ENCODE results near the gene MYH2. TPM values are rescaled to one million over a fixed set of nuclear protein-coding genes. Genes with fewer than 3 reads are reported as not detected.

The MYH2 gene
- total and polyA plus RNA-seq, 2 donors (not counting 3 experiments of a cell fraction or from before 2014, with no cell fraction given): not detected

DNA sequence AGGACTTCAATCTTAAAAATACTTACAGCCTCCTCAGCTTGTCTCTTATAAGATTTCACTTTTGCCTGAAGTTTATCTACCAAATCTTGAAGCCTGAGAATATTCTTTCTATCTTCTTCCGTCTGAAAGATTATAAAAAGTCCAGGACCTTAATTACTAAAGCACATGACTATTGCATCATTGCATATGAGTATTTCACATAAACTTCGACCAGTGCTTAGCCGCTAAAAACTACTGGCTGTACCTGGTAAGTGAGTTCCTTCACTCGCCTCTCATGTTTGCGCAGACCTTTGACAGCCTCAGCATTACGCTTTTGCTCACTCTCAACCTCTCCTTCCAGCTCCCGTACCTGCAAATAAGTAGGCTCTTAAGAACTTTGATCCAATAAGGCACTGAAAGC lies 26.4 kb downstream of the MYH2 start:
- CTCF ChIA-PET: no interaction called here
- Histone ChIP-seq H3K27me3 (ENCODE audit: control insufficient read depth in 2 of 2, insufficient read depth in 2 of 2, low read length in 2 of 2) (no peaks in the 10 kb centered on the region), H3K4me2 (ENCODE audit: insufficient read depth, low read length) (no peak overlapping the region), H3K79me2 (ENCODE audit: control insufficient read depth, insufficient read depth, low read length) (no peaks in the 10 kb centered on the region), H3K4me3 (replicated peaks in 1 of 3; ENCODE audit: insufficient read depth in 1 of 3, low read depth in 1 of 3, low read length in 3 of 3) (no peak overlapping the region), H4K20me1 (replicated peaks; ENCODE audit: control insufficient read depth, extremely low read depth, insufficient read depth, low read length) (no peaks in the 10 kb centered on the region), H3K9me3 (replicated peaks; ENCODE audit: control insufficient read depth, insufficient read depth, low read length) (no peaks in the 10 kb centered on the region), H2AFZ (ENCODE audit: low read depth, low read length) (no peak overlapping the region), H3K4me1 (ENCODE audit: control insufficient read depth, extremely low read depth, insufficient read depth, low read length) (no peaks in the 10 kb centered on the region), H3K9ac (replicated peaks; ENCODE audit: extremely low read depth, insufficient read depth, low read length) (no peak overlapping the region), H3K9me1 (replicated peaks; ENCODE audit: control insufficient read depth, extremely low read depth, insufficient read depth, low read length) (no peaks in the 10 kb centered on the region), H3K27ac (ENCODE audit: insufficient read depth, low read depth, low read length) (no peak overlapping the region), H3K36me3 (ENCODE audit: control insufficient read depth in 2 of 2, extremely low read depth in 1 of 2, insufficient read depth in 2 of 2, low read length in 2 of 2) (no peaks in the 10 kb centered on the region)
- dilution Hi-C loops (cut with MboI; ENCODE audit: extremely low pct_ligation_motif_present, low sequenced_read_pairs) (no loop called here), intact Hi-C loops (cut with micrococcal nuclease) (no loop called here)
- BruUV-seq (replicated peaks): no TSS peak
- no peak for TF ChIP-seq MYC (IDR thresholded peaks at IDR 0.05; ENCODE audit: low read depth, low read length)
- TF ChIP-seq FOS (IDR thresholded peaks at IDR 0.05; ENCODE audit: borderline replicate concordance, insufficient read depth, low read length): no peak
- TF ChIP-seq EZH2 (IDR thresholded peaks at IDR 0.05; ENCODE audit: borderline replicate concordance, low read depth, low read length, severe bottlenecking): no peak
- TF ChIP-seq POLR2A (IDR thresholded peaks at IDR 0.05; ENCODE audit: low read depth, low read length): no peak
- TF ChIP-seq GATA2 (IDR thresholded peaks at IDR 0.05; ENCODE audit: insufficient read depth, insufficient read length, low read depth, low read length): no peak
- no peak for TF ChIP-seq POLR2AphosphoS5 (IDR thresholded peaks at IDR 0.05; ENCODE audit: insufficient read depth, low read depth, low read length)
- TF ChIP-seq, protein P1, sequence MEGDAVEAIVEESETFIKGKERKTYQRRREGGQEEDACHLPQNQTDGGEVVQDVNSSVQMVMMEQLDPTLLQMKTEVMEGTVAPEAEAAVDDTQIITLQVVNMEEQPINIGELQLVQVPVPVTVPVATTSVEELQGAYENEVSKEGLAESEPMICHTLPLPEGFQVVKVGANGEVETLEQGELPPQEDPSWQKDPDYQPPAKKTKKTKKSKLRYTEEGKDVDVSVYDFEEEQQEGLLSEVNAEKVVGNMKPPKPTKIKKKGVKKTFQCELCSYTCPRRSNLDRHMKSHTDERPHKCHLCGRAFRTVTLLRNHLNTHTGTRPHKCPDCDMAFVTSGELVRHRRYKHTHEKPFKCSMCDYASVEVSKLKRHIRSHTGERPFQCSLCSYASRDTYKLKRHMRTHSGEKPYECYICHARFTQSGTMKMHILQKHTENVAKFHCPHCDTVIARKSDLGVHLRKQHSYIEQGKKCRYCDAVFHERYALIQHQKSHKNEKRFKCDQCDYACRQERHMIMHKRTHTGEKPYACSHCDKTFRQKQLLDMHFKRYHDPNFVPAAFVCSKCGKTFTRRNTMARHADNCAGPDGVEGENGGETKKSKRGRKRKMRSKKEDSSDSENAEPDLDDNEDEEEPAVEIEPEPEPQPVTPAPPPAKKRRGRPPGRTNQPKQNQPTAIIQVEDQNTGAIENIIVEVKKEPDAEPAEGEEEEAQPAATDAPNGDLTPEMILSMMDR (IDR thresholded peaks at IDR 0.05; ENCODE audit: extremely low read depth in 1 of 2, insufficient read depth in 1 of 2, low read depth in 1 of 2, low read length in 2 of 2): no peak
- TF ChIP-seq, protein P2, sequence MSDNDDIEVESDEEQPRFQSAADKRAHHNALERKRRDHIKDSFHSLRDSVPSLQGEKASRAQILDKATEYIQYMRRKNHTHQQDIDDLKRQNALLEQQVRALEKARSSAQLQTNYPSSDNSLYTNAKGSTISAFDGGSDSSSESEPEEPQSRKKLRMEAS (IDR thresholded peaks at IDR 0.05; ENCODE audit: insufficient read depth, insufficient read length): no peak
- TF ChIP-seq JUN (IDR thresholded peaks at IDR 0.05; ENCODE audit: borderline replicate concordance, insufficient read depth, insufficient read length, low read depth): no peak
- POLR2A ChIA-PET: no interaction called here
- no peak for DNase-seq (ENCODE audit: low read depth, low spot score)
- no peak for FAIRE-seq
